ENCODE data around the gene SUPT6H. TPM values are rescaled to one million over a fixed set of nuclear protein-coding genes. Genes with fewer than 3 reads are reported as not detected.

The SUPT6H gene
- total and polyA plus RNA-seq, 2 donors (not counting 1 experiment from before 2014, with no cell fraction given): 34.7 to 61.6 TPM

DNA sequence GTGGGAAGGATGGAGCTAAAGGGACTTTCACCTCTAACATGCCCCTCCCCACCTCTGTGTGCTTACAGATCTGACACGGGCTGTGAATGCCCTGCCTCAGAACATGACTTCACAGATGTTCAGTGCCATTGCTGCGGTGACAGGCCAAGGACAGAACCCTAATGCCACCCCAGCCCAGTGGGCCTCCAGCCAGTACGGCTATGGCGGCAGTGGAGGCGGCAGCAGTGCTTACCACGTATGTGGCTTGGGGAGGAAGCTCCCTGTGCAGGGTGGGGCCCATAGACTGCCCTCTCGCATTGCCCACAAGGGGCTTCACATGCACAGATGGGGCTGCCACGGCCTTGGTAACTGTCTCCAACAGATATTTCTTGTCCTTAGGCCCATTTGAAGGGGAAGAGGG, 38.3 kb downstream of the SUPT6H start:
- no peaks in the 10 kb centered on the region for H3K79me2 ChIP-seq (ENCODE audit: control insufficient read depth, insufficient read depth, low read length)
- H2AFZ ChIP-seq (ENCODE audit: low read length): no peak overlapping the region
- TF ChIP-seq EZH2 (IDR thresholded peaks at IDR 0.05; ENCODE audit: low read length, missing control alignments): no peak
- TF ChIP-seq, protein P1, sequence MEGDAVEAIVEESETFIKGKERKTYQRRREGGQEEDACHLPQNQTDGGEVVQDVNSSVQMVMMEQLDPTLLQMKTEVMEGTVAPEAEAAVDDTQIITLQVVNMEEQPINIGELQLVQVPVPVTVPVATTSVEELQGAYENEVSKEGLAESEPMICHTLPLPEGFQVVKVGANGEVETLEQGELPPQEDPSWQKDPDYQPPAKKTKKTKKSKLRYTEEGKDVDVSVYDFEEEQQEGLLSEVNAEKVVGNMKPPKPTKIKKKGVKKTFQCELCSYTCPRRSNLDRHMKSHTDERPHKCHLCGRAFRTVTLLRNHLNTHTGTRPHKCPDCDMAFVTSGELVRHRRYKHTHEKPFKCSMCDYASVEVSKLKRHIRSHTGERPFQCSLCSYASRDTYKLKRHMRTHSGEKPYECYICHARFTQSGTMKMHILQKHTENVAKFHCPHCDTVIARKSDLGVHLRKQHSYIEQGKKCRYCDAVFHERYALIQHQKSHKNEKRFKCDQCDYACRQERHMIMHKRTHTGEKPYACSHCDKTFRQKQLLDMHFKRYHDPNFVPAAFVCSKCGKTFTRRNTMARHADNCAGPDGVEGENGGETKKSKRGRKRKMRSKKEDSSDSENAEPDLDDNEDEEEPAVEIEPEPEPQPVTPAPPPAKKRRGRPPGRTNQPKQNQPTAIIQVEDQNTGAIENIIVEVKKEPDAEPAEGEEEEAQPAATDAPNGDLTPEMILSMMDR (conservative IDR thresholded peaks at IDR 0.05 in 1 of 2, IDR thresholded peaks at IDR 0.05 in 1 of 2; ENCODE audit: low read depth in 1 of 2, low read length in 2 of 2): no peak
- no peak overlapping the region for H3K4me3 ChIP-seq (replicated peaks in 1 of 4; ENCODE audit: control extremely low read depth in 1 of 4, insufficient read depth in 1 of 4, low read depth in 3 of 4, low read length in 4 of 4)
- H3K4me2 ChIP-seq (ENCODE audit: extremely low read depth, insufficient read depth, low read length): no peak overlapping the region
- DNase-seq (ENCODE audit: low read depth in 2 of 2): no peak
- no peaks in the 10 kb centered on the region for H3K27me3 ChIP-seq (ENCODE audit: control insufficient read depth, insufficient read depth, low read length)
- H3K27ac ChIP-seq (ENCODE audit: insufficient read depth, low read length): no peak overlapping the region
- H3K4me1 ChIP-seq (ENCODE audit: control insufficient read depth, extremely low read depth, insufficient read depth, low read length): no peaks in the 10 kb centered on the region
- peaks cover 49% of the 10 kb centered on the region for H3K36me3 ChIP-seq (ENCODE audit: control insufficient read depth, insufficient read depth, low read length)
- no peaks in the 10 kb centered on the region for H4K20me1 ChIP-seq (ENCODE audit: control insufficient read depth, extremely low read depth, insufficient read depth, low read length)
- H3K9me3 ChIP-seq (ENCODE audit: control insufficient read depth, insufficient read depth, low read depth, low read length): no peaks in the 10 kb centered on the region
- H3K9ac ChIP-seq (ENCODE audit: insufficient read depth, low read length): no peak overlapping the region

DNA sequence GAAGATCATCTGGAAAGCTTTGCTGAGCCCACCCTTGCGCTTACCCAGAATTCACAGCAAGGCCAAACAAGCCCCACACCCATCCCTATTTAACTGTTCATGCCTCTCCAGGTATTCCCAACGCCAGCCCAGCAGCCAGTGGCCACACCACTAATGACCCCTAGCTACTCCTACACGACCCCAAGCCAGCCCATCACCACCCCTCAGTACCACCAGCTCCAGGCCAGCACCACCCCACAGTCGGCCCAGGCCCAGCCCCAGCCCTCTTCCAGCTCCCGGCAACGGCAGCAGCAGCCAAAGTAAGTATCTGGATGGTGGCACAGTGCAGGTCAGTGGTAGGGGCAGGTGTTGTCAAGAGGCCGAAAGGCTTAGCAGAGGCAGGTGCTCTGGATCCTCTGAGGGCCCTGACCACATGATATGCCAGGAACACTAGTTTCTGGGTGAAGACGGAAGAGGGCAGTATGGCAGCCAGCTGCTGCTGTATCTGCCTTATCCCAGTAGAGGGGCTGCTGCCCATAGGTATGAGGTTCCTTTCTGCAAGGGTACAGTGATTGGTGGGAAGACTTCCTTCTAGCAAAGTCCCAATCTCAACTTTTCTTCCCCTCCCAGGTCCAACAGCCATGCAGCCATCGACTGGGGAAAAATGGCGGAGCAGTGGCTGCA, 39.0 kb downstream of the SUPT6H start:
- Histone ChIP-seq H3K4me3 (replicated peaks in 1 of 4; ENCODE audit: control extremely low read depth in 1 of 4, insufficient read depth in 1 of 4, low read depth in 3 of 4, low read length in 4 of 4) (no peak overlapping the region), H3K4me2 (ENCODE audit: extremely low read depth, insufficient read depth, low read length) (no peak overlapping the region), H3K9ac (ENCODE audit: insufficient read depth, low read length) (no peak overlapping the region), H3K79me2 (ENCODE audit: control insufficient read depth, insufficient read depth, low read length) (no peaks in the 10 kb centered on the region), H3K4me1 (ENCODE audit: control insufficient read depth, extremely low read depth, insufficient read depth, low read length) (no peaks in the 10 kb centered on the region), H3K9me3 (ENCODE audit: control insufficient read depth, insufficient read depth, low read depth, low read length) (no peaks in the 10 kb centered on the region), H2AFZ (ENCODE audit: low read length) (no peak overlapping the region), H4K20me1 (ENCODE audit: control insufficient read depth, extremely low read depth, insufficient read depth, low read length) (no peaks in the 10 kb centered on the region), H3K27me3 (ENCODE audit: control insufficient read depth, insufficient read depth, low read length) (no peaks in the 10 kb centered on the region), H3K36me3 (ENCODE audit: control insufficient read depth, insufficient read depth, low read length) (peaks cover 48% of the 10 kb centered on the region), H3K27ac (ENCODE audit: insufficient read depth, low read length) (no peak overlapping the region)
- DNase-seq (ENCODE audit: low read depth in 2 of 2): no peak
- TF ChIP-seq, protein P1 (conservative IDR thresholded peaks at IDR 0.05 in 1 of 2, IDR thresholded peaks at IDR 0.05 in 1 of 2; ENCODE audit: low read depth in 1 of 2, low read length in 2 of 2): no peak
- no peak for TF ChIP-seq EZH2 (IDR thresholded peaks at IDR 0.05; ENCODE audit: low read length, missing control alignments)

DNA sequence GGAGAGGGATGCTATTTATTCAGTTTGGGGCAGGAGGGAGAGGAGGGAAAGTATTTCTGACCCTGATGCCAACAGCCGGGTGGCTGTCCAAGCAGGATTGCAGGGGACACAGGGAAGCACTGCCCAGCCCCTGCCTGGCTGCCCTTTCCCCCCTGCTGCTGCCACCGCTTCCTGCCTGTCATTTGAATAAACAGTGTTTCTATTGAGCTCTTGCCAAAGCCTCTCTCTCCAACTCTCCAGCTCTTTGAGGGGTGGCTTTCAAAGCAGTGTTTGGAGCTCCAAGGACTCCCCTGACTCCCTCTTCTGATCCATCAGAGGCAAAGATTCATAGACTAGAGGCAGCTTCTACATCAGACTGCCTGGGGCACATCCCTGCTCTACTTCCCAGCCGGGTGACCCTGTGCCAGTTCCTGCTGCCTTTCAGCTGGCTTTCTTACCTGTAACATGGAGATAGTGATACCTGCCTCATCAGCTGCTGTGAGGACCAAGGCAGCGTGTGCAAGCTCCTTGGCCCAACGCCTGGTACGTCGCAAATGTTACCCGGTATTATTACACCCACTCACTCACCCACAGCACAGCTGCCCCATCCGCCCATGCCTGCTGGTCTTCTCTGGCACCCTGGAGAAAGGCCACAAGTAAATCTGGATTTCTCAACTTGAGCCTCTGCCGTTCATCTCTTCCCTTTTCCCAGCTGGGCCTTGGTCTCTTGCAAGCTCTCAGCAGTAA, 40.2 kb downstream of the SUPT6H start:
- Histone ChIP-seq H3K27ac (ENCODE audit: insufficient read depth, low read length) (no peak overlapping the region), H4K20me1 (ENCODE audit: control insufficient read depth, extremely low read depth, insufficient read depth, low read length) (no peaks in the 10 kb centered on the region), H3K27me3 (ENCODE audit: control insufficient read depth, insufficient read depth, low read length) (no peaks in the 10 kb centered on the region), H3K36me3 (ENCODE audit: control insufficient read depth, insufficient read depth, low read length) (peaks cover 44% of the 10 kb centered on the region), H3K79me2 (ENCODE audit: control insufficient read depth, insufficient read depth, low read length) (no peaks in the 10 kb centered on the region), H2AFZ (ENCODE audit: low read length) (no peak overlapping the region), H3K4me2 (ENCODE audit: extremely low read depth, insufficient read depth, low read length) (no peak overlapping the region), H3K9me3 (ENCODE audit: control insufficient read depth, insufficient read depth, low read depth, low read length) (no peaks in the 10 kb centered on the region), H3K4me3 (replicated peaks in 1 of 4; ENCODE audit: control extremely low read depth in 1 of 4, insufficient read depth in 1 of 4, low read depth in 3 of 4, low read length in 4 of 4) (no peak overlapping the region), H3K9ac (ENCODE audit: insufficient read depth, low read length) (no peak overlapping the region), H3K4me1 (ENCODE audit: control insufficient read depth, extremely low read depth, insufficient read depth, low read length) (no peaks in the 10 kb centered on the region)
- TF ChIP-seq EZH2 (IDR thresholded peaks at IDR 0.05; ENCODE audit: low read length, missing control alignments): no peak
- TF ChIP-seq, protein P1 (conservative IDR thresholded peaks at IDR 0.05 in 1 of 2, IDR thresholded peaks at IDR 0.05 in 1 of 2; ENCODE audit: low read depth in 1 of 2, low read length in 2 of 2): no peak
- DNase-seq (ENCODE audit: low read depth in 2 of 2): no peak
